Measurements from ENCODE around the gene ACTN2.

ACTN2 gene

DNA sequence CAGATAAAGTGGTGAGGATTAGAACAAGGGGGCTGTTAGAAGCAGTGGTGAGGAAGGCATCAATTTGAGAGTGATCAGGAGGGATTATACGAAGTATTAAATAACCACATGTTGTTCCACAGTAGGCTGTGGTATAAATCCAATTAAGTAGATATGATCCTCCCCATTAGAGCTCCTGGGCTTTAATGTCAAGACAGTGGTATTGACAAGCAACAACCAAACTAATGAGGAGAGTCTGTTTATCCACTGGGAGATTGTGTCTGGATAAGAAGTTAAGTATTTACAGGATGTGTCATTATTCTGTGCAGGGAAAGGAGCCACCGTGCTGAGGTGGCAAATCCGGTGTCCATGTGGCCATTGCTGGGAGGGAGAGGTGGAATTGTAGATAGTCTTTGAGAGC lies 5.8 kb downstream of the ACTN2 start:
- no peak for DNase-seq

GRCh38 chr1:236692742-236693141 lies 6.4 kb downstream of the ACTN2 start:
- DNase-seq = no peak

GRCh38 chr1:236699366-236699765 lies 13.1 kb downstream of the ACTN2 start:
- DNase-seq = no peak

DNA sequence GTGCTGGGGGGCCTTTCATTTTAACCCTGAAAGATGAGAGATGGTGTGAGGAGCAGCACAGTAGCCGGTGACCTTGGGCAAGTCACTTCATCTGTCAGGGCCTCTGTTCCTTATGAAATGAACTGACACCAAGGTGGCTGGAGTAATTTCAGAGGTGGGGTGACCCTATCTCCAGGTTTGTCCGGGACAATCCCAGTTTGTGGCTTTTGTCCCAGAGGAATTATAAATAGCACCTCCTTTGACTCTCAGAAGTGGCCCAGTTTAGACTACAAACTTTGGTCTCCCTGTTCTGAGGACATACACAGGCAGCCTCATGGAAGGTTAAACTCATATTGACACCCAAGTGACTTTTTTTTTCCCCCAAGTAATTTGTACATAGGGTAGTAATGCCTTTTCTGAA lies 14.6 kb downstream of the ACTN2 start:
- no peak for DNase-seq

DNA sequence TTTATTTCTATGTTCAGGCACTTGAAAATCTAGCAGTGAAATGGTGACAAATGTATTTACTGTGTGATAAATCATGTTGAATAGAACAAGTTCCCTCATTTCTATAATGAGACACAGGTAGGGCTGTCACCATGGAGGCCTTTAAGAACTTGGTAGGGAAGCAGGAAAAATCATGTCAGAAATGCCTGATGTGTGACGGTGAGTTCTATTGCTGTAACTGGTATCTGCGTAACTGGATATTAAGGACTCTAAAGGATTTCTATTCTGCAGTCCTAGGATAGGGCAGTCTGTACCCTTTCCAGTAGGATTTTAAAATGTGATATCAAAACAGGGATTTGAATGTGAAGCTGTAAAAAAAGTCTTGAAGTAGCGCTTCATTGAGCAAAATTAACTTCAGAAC lies 15.5 kb downstream of the ACTN2 start:
- no peak for DNase-seq

DNA sequence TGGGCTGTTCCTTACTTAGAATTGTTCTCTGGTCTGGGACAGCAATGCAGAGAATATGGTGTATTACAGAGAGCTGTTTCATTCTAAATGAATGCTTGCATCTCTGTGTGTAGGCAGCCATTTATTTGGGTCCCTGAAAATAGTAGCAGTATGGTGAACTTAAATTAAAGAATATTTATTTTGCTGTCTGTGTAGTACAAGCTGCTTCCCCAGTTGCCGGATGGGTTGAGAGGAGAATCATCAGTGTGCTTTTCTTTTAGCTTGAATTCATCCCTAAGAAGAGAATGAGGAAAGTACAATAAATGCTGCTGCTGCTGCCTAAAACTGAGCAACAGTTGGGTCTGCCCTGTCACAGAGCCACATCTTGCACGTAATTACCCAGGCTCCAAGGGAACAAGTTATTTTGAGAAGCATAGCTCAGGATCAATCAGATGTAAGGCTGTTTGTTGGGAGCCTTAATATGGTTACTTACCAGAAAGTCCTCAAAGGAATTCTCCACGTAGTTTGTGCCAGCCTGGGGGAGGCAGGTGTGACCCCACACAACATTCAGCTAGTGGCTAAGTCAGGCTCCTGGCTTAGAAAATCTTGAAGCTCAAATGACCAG lies 16.6 kb downstream of the ACTN2 start:
- no peak for DNase-seq

DNA sequence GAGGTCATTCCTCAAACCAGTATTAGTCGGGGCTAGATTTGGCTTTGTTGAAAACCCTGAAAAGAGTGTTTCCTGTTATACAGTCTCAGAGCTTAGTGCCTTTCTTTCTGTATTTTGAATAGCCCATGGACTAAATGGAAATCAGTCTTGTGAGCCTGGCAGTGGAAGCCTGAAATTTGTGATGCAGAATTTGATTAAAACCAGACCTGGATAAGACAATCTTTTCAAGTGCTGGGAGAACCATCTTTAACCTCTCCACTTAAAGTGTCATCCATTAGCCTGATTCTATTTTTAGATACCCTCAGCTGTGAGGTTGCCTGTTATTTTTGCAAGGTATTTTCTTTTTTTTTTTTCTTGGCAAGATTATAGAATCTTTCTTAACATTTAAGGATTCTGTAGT lies 19.5 kb downstream of the ACTN2 start:
- no peak for DNase-seq

DNA sequence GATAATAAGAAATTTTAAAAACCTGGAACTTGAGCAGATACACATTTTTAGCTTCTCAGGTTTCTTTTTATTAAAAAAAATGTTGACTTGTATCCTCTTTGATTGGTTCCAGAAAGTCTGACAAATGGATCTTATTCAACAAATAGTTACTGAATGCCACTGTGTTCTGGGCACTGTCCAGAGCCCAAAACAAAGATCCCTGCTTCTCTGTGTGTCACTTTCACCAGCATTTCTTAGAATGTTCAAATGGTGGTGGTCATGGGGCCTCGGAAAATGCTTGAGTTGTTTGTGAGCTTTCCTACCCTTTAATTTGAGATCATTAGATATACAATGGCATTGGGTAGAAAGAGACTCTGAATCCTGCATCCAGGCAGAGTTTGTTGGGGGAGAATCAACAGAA lies 19.9 kb downstream of the ACTN2 start:
- DNase-seq = no peak

GRCh38 chr1:236710328-236710892 lies 24.1 kb downstream of the ACTN2 start:
- no peak for DNase-seq

- DNase-seq = no peak
Observed at GRCh38 chr1:236716160-236716559, 29.9 kb downstream of the ACTN2 start.

GRCh38 chr1:236717811-236718210 lies 31.5 kb downstream of the ACTN2 start:
- no peak for DNase-seq

GRCh38 chr1:236718328-236718727 lies 32.0 kb downstream of the ACTN2 start:
- no peak for DNase-seq

DNA sequence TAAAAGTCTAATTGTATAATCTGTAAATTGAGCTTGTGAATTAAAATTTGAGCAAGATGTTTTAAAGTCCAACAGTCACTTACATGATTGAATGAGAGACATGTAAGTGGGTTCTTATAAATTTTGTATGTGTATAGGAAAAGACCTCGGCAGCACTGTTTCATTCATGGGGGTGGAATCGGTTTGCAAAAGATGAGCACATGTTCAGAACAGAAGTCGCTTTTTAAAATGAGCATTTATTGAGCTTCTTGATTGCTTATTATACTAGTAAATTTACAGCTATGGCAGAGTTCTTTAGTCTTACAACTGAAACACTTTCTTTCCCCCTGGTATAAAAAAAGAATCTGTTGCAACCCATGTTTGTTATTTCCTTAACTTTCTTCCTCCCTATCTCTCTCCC lies 33.9 kb downstream of the ACTN2 start:
- DNase-seq = no peak

DNA sequence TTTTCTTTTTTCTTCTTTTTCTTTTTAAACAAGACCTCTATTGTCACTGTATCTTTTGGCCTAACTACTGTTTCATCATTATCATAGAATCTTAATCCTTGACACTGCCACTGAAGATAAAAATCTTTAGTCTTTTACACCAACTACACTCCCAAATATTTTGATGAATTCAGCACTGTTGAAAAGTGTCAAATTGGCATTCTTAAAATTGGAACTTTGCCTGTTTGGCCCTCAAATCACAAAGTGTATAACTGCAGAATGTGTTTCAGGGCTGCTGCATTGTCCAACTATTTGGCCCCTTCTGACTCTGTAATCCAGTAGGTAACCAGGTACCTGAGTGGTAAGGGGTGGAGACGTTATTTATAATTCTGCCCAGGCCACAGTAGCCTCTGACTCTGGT lies 34.3 kb downstream of the ACTN2 start:
- DNase-seq = no peak

- no peak for DNase-seq
Observed at GRCh38 chr1:236724049-236724448, 37.8 kb downstream of the ACTN2 start.

- DNase-seq = no peak
Observed at GRCh38 chr1:236724506-236724905, 38.2 kb downstream of the ACTN2 start.

- DNase-seq = no peak
Observed at GRCh38 chr1:236725668-236726067, 39.4 kb downstream of the ACTN2 start.

DNA sequence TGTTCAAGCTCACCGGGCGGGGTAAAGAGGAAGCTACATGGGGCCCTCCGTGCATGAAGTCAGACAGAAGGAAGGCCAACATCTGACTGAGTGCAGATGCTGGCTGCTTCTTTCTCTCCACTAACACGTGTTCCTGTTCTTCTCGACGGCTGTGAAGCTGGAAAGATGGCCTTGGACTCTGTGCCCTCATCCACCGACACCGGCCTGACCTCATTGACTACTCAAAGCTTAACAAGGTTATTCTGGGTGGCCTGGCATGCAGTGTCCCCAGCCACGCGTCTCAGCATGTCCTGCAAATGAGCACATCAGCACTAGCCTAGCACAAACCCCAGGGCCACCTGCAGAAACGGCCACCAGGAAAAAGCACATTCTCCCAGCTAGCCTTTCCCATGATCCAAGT lies 41.2 kb downstream of the ACTN2 start:
- DNase-seq = no peak

GRCh38 chr1:236728752-236729151 lies 42.5 kb downstream of the ACTN2 start:
- DNase-seq = no peak

DNA sequence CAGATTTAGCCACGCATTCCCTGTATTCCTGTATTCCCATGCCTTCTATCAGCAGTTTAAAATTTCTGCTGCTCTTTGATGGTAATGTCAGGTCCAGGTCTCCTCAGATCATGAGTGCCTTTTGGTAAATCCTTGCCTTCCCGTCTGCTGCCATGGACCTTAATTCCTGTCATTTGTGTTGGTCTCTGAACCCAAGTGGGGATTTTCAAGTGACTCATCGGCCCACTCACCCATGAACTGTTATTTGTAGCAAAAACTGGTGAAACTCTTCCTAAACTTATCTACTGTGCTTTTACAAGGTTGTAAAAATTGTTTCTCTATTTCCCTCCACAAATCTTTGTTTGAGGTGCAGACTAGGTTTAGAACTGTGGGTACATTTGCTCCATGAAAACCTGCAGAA lies 47.4 kb downstream of the ACTN2 start:
- no peak for DNase-seq

GRCh38 chr1:236734141-236734765 lies 48.0 kb downstream of the ACTN2 start:
- DNase-seq = no peak

DNA sequence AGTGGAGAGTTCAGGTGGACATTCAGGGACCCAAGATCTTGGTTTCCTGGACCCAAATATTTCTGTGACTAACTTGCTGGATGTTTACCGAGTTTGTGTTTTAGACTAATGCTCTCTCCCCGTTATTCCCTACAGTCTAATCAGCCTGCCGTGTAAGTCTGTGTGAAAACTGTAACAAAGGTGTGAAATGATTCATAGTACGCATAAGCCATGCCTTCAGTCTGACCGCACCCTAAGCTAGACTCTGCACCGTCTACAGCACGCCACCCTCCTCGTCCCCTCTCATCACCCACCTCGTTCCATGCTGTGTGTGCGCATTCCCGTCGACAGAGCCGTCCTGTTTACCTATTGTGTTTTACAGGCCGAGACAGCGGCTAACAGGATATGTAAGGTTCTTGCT lies 50.5 kb downstream of the ACTN2 start:
- DNase-seq = no peak

GRCh38 chr1:236741753-236742152 lies 55.5 kb downstream of the ACTN2 start:
- no peak for DNase-seq

DNA sequence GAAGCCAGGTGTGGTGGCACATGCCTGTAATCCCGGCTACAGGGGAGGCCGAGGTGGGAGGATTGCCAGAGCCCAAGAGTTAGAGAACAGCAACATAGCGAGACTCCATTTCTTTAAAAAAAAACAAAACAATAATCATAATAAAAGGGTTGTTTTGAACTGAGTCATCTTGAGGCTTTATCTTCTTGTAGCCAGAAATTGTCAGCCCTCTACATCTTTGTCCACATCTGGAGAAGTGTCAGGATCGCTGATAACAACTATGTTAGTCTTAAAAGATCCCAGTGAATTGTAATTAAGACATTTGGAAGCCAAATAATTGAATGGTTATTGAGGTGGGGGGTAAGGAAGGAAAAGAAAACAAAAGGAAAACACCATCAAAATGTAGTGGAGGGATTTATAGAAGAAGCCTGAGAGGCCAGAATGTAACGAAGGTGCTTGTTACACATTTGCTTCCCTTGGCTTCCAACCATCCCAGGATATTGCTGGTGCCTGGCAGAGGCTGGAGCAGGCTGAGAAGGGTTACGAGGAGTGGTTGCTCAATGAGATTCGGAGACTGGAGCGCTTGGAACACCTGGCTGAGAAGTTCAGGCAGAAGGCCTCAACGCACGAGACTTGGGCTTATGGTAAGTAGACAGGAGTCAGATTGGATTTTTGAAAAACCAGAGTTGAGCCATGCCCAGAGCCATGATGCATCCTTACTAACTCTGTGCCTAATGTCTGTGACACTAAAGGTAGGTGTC lies 56.3 kb downstream of the ACTN2 start:
- no peak for DNase-seq

Data from NCI-H526 (cell line).